AG04449 (cell line): ENCODE measurements around the gene ATP2B2.

Experiments
- CTCF ChIA-PET: fragments of 350-600 bp; formaldehyde crosslinking; extraction: SDS; loops from one replicate; lab custom pipeline; 2021; ENCODE audit warnings: antibody characterized with exemption; lab: Yijun Ruan, JAX
- POLR2A ChIA-PET: fragments of 400-600, 350-600 bp; formaldehyde crosslinking; extraction: SDS; loops from one replicate; lab custom pipeline; 2020; ENCODE audit warnings: antibody characterized with exemption, inconsistent platforms; lab: Yijun Ruan, JAX
- DNase-seq: peaks from one replicate; pipeline ENCODE4 v3.0.0-alpha.2; 2010; ENCODE audit warnings: low read depth, low spot score
- H3K4me3 ChIP-seq: 2 replicates; pipeline ENCODE4 v1.5.1; 2011; ENCODE audit warnings: low read depth, mild to moderate bottlenecking, control low read depth, low read length
- TF ChIP-seq, protein P1 (sequence below): IDR thresholded peaks from one replicate; pipeline ENCODE4 v1.5.1; 2011; ENCODE audit warnings: mild to moderate bottlenecking, moderate library complexity, low read length, control low read depth, inconsistent platforms; ENCODE audit not compliant: insufficient read depth; ENCODE audit errors: missing control alignments

Gene ATP2B2

DNA sequence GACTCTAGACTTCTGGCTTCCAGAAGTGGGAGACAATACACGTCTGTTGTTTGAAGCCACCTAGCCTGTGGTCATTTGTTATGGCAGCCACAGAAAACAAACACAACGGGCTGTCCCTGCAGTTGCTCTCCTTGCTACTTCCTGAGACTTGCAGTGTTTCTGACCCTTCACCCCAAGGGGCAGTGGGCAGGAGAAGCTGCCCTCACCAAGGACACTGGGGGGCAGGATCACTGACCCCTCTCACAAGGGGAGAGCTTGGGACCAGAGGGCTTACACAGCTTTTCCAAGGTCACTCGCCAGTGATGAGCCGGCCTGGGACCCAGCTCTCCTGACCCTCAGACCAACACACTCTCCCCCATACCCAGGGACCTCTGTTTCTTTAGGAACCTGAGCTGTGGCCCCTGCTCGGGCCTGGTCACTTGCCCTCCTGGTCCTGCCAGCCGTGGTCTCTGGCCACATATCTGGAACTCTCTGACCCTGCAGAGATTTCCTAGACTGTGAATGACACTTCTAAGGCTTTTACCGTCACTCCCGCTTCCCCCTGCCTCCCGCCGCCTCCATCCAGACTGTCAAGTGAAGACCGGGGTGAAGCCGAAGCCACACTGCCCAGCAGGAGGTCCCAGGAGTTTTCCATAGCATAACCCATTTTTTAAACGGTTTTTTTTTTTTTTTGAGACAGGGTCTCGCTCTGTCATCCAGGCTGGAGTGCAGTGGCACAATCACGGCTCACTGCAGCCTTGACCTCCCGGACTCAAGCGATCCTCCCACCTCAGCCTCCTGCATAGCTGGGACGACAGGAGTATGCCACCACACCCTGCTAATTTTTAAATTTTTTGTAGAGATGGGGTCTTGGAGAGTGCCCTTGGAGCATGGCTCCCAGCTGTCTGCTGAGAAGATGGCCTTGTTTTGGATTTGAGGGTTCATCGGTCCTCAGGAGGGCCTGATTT is 4.4 kb downstream of the ATP2B2 start:
- no peak overlapping the region for H3K4me3 ChIP-seq
- TF ChIP-seq, protein P1, sequence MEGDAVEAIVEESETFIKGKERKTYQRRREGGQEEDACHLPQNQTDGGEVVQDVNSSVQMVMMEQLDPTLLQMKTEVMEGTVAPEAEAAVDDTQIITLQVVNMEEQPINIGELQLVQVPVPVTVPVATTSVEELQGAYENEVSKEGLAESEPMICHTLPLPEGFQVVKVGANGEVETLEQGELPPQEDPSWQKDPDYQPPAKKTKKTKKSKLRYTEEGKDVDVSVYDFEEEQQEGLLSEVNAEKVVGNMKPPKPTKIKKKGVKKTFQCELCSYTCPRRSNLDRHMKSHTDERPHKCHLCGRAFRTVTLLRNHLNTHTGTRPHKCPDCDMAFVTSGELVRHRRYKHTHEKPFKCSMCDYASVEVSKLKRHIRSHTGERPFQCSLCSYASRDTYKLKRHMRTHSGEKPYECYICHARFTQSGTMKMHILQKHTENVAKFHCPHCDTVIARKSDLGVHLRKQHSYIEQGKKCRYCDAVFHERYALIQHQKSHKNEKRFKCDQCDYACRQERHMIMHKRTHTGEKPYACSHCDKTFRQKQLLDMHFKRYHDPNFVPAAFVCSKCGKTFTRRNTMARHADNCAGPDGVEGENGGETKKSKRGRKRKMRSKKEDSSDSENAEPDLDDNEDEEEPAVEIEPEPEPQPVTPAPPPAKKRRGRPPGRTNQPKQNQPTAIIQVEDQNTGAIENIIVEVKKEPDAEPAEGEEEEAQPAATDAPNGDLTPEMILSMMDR = no peak
- ChIA-PET CTCF (no interaction called here), POLR2A (no interaction called here)
- DNase-seq = no peak

DNA sequence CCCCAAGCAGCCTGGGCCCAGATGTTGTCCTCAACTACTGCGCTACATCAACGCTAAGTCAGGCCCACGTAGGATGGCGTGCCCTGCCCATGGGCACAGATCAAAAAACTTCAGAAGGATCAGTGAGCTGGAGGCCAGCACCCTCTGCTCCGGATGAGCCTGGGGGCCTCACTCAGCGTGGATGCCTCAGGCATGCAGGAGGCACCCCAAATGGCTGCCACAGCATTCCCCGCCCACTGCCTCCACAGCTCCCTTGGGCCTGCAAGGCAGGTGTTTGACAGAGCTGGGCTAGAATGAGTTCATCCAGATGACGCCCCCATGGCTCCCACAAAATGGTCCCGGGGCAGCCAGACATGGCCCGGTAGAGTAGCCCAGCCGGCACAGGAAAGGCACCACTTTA is 7.1 kb downstream of the ATP2B2 start:
- ChIA-PET CTCF (no interaction called here), POLR2A (no interaction called here)
- TF ChIP-seq, protein P1 = no peak
- no peak for DNase-seq
- no peak overlapping the region for H3K4me3 ChIP-seq

DNA sequence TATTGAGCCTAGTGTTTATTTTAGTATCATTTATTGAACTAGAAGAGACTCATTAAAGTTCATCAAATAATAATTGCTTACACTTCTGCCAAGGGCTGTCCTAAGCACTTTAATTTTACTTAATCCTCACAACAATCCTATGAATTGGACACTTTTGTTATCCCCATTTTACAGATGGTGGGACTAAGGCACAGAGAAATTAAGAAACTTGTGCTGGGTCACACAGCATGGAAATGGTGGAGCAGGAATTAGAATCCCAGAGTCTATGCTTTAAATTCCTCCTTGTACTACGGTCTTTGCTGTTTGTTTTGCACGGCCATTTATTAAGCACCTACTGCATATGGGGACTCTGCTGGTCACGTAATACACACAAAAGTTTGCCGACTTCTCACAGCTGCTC is 7.9 kb downstream of the ATP2B2 start:
- TF ChIP-seq, protein P1 = no peak
- no peak for DNase-seq
- ChIA-PET CTCF (no interaction called here), POLR2A (no interaction called here)
- no peak overlapping the region for H3K4me3 ChIP-seq

DNA sequence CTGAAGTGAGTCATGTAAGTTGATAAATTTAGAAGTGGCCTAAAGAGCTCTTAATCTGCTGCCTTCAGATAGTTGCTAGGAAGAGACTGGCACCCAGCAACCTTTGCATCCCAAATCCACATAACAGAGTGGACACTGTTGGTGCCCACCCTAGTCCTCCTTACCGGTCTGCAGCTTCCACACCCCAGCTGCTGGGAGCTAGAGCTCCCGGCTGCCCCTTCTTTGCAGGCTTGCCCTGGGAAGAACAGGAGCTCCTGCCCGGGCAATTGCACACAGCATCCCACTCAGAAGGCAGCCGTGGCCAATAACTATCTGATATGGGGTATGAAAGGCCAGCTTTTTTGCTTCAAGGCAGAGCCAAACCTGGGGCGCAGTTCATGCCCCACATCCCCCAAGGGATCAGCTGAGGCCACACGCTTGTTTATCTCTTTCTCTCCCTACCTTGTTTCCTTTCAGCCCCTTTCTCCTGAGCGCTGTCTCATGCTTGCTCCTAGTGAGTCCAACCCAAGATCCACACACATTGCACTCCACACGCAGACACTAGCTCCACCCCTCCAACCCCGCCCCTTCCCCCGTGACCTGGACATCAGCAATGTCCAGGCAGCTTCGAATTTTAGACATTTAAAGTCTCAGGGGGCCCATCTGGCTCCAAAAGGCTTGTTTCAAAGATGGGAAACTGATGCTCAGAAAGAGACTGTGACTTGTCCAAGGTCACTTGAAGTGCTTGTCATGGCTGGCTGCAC is 9.1 kb downstream of the ATP2B2 start:
- no peak overlapping the region for H3K4me3 ChIP-seq
- TF ChIP-seq, protein P1 = no peak
- POLR2A ChIA-PET = no interaction called here
- DNase-seq = no peak
- CTCF ChIA-PET = no interaction called here

DNA sequence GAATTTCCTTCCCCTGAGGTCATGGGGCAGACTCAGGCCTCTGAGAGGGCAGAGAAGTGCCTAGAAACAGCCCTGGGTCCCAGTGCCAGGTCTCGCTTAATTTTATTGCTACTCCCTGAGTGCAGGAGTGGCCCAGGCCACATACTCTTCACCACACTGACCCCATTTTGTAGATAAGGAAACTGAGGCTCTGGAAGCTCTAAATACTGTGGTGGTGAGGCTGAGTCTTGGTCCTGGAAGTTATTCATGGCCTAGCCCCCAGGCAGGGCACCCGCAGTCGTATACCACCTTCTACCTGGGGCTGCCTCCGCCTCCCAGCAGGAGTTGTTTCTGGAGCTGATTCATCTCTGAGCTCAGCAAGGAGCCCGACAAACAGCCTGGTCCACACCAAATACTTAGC is 9.8 kb downstream of the ATP2B2 start:
- CTCF ChIA-PET = no interaction called here
- POLR2A ChIA-PET = no interaction called here

DNA sequence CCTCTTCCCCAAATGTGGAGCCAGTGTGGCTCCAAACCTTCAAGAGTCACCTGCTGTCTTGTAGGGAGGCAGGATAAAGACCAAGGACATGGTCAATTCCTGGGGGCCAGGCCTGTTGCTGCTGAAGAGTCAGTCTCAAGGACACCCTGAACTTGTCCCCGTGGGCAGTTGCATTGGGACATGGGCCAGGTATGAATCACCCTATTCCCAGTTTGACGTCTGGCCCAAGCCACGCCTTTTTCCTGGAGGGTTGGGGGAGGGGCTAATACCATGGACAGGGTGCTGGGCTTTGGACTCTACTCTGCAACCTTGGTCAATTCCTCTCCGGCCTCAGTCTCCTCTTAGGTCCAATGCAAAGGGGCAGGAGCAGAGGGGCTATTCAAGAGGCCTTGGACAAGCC is 10.4 kb downstream of the ATP2B2 start:
- POLR2A ChIA-PET = no interaction called here
- no peak overlapping the region for H3K4me3 ChIP-seq
- CTCF ChIA-PET = no interaction called here
- no peak for DNase-seq
- TF ChIP-seq, protein P1 = no peak

More for the DNA sequence above, 9.8 kb downstream of the ATP2B2 start:
- no peak overlapping the region for H3K4me3 ChIP-seq
- no peak for DNase-seq
- TF ChIP-seq, protein P1 = no peak
